T47D (cell line): ENCODE data around the gene MRPS27.

ENCODE experiments used
- DNase-seq, 2 experiments: peaks; one replicate each; pipeline versions ENCODE4 v3.0.0 to v3.0.0-alpha.2; 2011 to 2012; ENCODE audit warnings: low read depth in 1 of 2, low spot score in 1 of 2
- JUND ChIP-seq: IDR thresholded peaks from 2 replicates; pipeline ENCODE4 v1.6.1; 2012; ENCODE audit warnings: low read depth
- in situ Hi-C: cut with HindIII; loops from 2 replicates; pipeline ENCODE4 v1.10.0; 2016; ENCODE audit warnings: low sequenced_read_pairs, low pct_unique_long_range_greater_than_20kb

MRPS27 gene

DNA sequence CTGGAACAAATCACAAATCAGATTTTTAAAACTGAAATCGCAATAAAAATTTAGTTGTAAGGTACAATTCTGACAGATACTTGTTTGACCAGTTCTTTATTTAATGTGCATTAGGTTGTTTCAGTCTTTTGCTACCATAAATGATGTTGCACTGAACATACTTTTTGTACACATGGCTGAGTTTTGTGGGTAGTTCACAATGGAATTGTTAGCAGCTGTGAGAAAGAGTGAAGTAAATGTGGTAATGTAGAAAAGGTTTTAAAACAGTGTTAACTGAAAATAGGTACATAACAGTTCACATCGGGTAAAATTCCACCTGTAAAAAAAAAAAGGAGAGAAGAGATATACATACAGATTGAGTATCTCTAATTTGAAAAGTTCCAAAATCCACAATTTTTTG lies 25.6 kb downstream of the MRPS27 start:
- TF ChIP-seq JUND = no peak
- in situ Hi-C loops = no loop called here
- DNase-seq = no peak

DNA sequence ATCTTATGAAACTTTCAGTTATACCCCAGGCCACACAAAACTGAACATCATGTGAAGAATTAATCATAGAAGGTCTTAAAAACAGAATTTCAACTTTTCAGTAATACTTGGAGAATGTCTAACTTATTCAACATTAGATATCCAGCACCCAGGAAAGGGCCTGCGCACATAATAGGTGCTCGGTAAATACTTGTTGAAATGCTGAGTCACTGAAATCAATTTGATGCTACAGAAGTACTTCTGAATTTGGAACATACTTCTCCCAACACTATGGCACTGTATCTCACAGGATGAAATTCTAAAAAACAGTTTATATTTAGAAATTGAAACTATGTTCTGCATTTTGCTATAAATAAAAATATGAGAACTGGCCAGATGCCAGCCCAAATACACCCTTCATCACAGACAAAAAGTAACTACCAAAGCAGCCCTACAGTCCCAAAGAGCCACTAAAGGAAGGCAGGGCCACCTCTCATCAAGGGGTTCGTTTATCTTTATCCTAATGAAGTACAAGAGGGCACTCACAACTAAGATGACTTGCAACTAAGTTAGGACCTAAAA lies 26.5 kb downstream of the MRPS27 start:
- in situ Hi-C loops = no loop called here
- DNase-seq = no peak
- no peak for TF ChIP-seq JUND

GRCh38 chr5:72292411-72292810 lies 27.6 kb downstream of the MRPS27 start:
- no peak for TF ChIP-seq JUND
- DNase-seq = no peak
- in situ Hi-C loops = no loop called here

- in situ Hi-C loops = no loop called here
- no peak for DNase-seq
- no peak for TF ChIP-seq JUND
Observed at GRCh38 chr5:72291601-72292000, 28.4 kb downstream of the MRPS27 start.

- in situ Hi-C loops = no loop called here
- DNase-seq = no peak
- TF ChIP-seq JUND = no peak
Observed at GRCh38 chr5:72290356-72291133, 29.5 kb downstream of the MRPS27 start.

GRCh38 chr5:72288924-72289323 lies 31.1 kb downstream of the MRPS27 start:
- no peak for TF ChIP-seq JUND
- in situ Hi-C loops = no loop called here
- no peak for DNase-seq

DNA sequence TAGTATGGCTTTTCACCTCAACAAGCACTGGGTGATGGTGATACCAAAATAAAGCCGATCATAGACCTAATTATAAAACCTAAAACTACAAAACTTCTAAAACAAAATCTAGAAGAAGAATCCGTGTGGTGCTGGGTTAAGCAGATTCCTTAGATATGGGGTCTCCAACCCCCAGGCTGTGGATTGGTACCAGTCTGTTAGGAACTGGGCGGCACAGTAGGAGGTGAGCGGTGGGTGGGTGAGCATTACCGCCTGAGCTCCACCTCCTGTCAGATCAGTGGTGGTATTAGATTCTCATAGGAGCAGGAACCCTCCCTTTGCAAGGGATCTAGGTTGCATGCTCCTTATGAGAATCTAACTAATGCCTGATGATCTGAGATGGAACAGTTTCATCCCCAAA lies 33.2 kb downstream of the MRPS27 start:
- in situ Hi-C loops = no loop called here
- no peak for DNase-seq
- no peak for TF ChIP-seq JUND

DNA sequence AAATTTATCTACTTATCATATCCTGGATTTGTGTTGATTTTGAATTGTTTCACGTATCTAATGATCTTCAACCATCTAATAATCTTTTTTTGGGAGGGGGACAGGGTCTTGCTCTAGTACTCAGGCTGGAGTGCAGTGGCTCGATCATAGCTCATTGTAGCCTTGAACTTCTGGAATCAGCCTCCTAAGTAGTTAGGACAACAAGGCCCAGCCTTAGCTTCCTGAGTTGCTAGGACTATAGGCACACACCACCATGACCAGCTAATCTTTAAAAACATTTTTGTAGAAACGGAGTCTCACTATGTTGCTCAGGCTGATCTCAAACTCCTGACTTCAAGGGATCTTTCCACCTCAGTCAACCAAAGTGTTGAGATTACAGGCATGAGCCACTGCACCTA lies 34.6 kb downstream of the MRPS27 start:
- in situ Hi-C loops = no loop called here
- DNase-seq = no peak
- no peak for TF ChIP-seq JUND

DNA sequence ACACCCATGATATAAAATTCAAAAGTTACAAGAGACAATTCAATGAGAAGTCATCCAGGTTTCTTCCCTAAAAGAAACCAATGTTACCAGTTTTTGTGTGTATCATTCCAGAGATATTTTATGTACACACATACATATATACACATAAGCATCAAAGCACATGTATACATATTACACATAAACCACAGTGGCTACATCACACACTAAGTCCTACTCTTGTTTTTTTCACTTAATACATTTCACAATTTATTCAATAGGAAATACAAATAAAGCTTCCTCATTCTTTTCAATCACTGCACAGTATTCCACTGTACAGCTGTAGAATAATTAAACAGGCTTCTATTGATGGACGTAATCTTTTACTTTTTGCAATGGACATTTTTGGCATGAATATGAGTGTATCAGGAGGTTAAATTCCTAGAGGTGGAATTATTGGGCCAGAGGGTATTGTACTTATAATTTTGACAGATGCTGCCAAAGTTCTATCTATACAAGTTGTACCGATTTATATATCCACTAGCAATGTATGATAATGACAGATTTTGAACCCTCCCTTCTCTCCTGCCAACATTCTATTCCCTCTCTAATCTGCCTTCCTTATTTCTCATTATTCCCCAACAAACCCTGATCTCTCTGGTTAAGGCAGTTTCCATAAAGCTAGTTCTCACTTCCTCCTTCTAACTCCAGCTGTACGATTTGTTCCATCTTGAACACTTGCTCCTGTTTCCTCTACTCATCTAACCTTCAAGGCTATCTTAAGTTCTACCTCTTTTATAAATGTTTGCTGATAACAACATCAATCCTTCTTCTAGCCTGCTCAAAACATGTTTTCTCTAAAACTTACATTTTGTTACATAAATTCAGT lies 35.2 kb downstream of the MRPS27 start:
- in situ Hi-C loops = no loop called here
- no peak for TF ChIP-seq JUND
- no peak for DNase-seq

GRCh38 chr5:72283358-72283757 lies 36.7 kb downstream of the MRPS27 start:
- no peak for TF ChIP-seq JUND
- DNase-seq = no peak
- in situ Hi-C loops = no loop called here

DNA sequence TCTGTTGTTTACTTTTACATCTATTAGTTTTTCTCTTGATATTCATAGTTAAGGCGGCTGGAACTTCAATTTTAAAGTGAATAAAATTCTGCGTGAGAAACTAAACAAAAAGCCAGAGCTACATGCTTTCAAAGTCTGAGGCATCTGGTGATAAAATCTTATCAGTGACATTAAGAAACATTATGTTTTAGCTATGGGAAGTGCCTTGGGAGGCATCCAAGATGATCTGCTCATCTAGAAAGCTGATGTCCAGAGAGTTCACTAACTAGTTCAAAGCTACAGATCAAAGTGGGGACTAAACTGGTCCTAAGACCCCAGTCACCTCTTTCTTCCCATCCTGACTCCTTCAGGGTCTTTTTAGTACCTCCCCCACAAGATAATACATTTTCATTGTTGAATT lies 37.2 kb downstream of the MRPS27 start:
- TF ChIP-seq JUND = no peak
- in situ Hi-C loops = no loop called here
- DNase-seq = no peak

GRCh38 chr5:72281764-72282499 lies 38.1 kb downstream of the MRPS27 start:
- in situ Hi-C loops = no loop called here
- no peak for TF ChIP-seq JUND
- peak in 1 of 2 experiments; percentile 35 for DNase-seq
